Measurements from ENCODE around the gene ITPKB.

DNA sequence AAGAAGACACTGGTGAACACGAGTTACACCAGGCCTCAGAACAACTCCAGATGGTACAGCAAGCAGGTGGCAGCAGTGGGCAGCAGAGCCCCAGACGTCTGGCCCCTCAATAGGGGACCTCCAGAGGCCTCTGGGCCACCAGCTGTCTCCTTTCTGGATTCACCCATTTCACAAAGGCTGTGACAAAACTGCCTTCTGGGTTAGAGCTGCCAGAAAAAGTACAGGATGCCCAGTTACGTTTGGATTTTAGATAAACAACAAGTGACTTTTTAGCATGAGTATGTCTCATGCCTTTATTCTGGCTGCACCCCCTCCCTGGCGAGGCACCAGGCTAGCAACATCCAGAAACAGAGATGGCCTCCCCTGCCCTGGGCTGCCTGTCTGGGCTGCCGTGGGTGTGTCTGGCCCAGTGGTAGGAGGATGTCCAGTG, 30.1 kb downstream of the ITPKB start:
- TF ChIP-seq, protein P1, sequence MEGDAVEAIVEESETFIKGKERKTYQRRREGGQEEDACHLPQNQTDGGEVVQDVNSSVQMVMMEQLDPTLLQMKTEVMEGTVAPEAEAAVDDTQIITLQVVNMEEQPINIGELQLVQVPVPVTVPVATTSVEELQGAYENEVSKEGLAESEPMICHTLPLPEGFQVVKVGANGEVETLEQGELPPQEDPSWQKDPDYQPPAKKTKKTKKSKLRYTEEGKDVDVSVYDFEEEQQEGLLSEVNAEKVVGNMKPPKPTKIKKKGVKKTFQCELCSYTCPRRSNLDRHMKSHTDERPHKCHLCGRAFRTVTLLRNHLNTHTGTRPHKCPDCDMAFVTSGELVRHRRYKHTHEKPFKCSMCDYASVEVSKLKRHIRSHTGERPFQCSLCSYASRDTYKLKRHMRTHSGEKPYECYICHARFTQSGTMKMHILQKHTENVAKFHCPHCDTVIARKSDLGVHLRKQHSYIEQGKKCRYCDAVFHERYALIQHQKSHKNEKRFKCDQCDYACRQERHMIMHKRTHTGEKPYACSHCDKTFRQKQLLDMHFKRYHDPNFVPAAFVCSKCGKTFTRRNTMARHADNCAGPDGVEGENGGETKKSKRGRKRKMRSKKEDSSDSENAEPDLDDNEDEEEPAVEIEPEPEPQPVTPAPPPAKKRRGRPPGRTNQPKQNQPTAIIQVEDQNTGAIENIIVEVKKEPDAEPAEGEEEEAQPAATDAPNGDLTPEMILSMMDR (IDR thresholded peaks at IDR 0.05) = no peak
- TF ChIP-seq POLR2A (IDR thresholded peaks at IDR 0.05) = no peak

Measured in heart left ventricle (tissue), 13 donors.